ENCODE measurements around the gene YLPM1.
A peak's percentile ranks its signal among the peaks of the same experiment; 100 is the strongest.

YLPM1 gene

GRCh38 chr14:74846168-74846567 lies 83.1 kb downstream of the YLPM1 start:
- no peak for DNase-seq

GRCh38 chr14:74846968-74847665 lies 84.0 kb downstream of the YLPM1 start:
- no peak for DNase-seq

- DNase-seq = no peak
Observed at GRCh38 chr14:74848768-74849167, 85.7 kb downstream of the YLPM1 start.

- no peak for DNase-seq
Observed at GRCh38 chr14:74852922-74853530, 89.9 kb downstream of the YLPM1 start.

GRCh38 chr14:74853581-74853980 lies 90.5 kb downstream of the YLPM1 start:
- no peak for DNase-seq

- no peak for DNase-seq
Observed at GRCh38 chr14:74855021-74855420, 91.9 kb downstream of the YLPM1 start.

- DNase-seq = no peak
Observed at GRCh38 chr14:74855945-74856344, 92.8 kb downstream of the YLPM1 start.

- DNase-seq = no peak
Observed at GRCh38 chr14:74856366-74856765, 93.2 kb downstream of the YLPM1 start.

- no peak for DNase-seq
Observed at GRCh38 chr14:74858022-74858421, 94.9 kb downstream of the YLPM1 start.

- no peak for DNase-seq
Observed at GRCh38 chr14:74859757-74860552, 96.8 kb downstream of the YLPM1 start.

- DNase-seq = peak; percentile 76
Observed at GRCh38 chr14:74860899-74861733, 98.0 kb downstream of the YLPM1 start.

GRCh38 chr14:74861734-74862090 lies 98.6 kb downstream of the YLPM1 start:
- no peak for DNase-seq

GRCh38 chr14:74863274-74863673 lies 100.2 kb downstream of the YLPM1 start:
- no peak for DNase-seq

- no peak for DNase-seq
Observed at GRCh38 chr14:74864198-74864597, 101.1 kb downstream of the YLPM1 start.

GRCh38 chr14:74865156-74865555 lies 102.0 kb downstream of the YLPM1 start:
- no peak for DNase-seq

- no peak for DNase-seq
Observed at GRCh38 chr14:74866708-74867389, 103.7 kb downstream of the YLPM1 start.

GRCh38 chr14:74867673-74868072 lies 104.6 kb downstream of the YLPM1 start:
- DNase-seq = no peak

GRCh38 chr14:74868739-74869138 lies 105.6 kb downstream of the YLPM1 start:
- no peak for DNase-seq

- no peak for DNase-seq
Observed at GRCh38 chr14:74871819-74872218, 108.7 kb downstream of the YLPM1 start.

- DNase-seq = no peak
Observed at GRCh38 chr14:74875204-74875603, 112.1 kb downstream of the YLPM1 start.

GRCh38 chr14:74875941-74876913 lies 113.1 kb downstream of the YLPM1 start, which contains the start of gene PROX2:
TSS of gene PROX2 (minus strand) at chr14:74876145. CDS start at chr14:74863834, 12,311 bp downstream.
- no peak for DNase-seq

All from NCI-H1092 (cell line).